Ammon's horn (tissue), 1 donor: ENCODE measurements around the gene GMPS.
"Not testable (repeated sequence)": the region's sequence is repeated elsewhere in the genome, so short reads cannot be mapped to it uniquely, and the experiment has no call there.

ENCODE experiments used
- DNase-seq: peaks from one replicate; pipeline ENCODE4 v3.0.0-alpha.2; 2016; ENCODE audit warnings: low spot score

Gene GMPS

DNA sequence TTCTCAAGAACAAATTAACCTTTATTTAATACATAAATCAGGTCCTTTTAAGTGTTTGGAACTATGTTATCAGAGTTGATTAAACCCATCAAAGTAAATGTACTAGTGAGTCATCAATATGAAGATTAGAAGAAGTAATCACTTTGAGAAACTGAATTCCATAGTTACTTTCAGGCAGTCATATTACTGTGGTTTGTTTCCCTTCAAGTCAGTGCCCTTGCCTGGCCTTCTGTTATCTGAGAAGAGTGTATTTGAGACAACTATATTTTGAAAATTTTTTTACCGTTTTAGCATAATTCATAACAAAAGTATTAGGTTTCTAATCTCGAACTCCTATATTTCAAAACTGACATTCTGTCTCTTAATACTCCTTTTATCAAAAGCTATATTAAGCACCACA lies 73.6 kb downstream of the GMPS start:
- no peak for DNase-seq

DNA sequence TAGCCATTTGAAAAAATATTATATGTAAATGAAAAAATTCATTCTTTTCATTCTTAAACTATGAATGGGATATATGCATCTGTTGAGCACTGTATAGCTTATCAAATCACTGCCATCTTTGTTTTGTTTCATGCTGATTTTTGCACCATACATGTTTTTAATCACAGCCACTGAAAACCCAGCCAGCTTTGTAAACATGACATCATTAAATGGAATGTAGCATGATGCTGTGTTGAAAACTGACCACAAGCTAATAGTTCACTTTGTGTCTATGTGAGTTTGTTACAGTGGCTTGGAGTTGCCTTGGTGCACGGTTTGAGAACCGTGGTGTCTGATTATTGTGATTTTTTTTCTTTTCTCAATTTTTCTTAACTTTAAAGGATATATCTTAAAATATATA lies 75.7 kb downstream of the GMPS start:
- DNase-seq, result no peak

- DNase-seq, result no peak
Measured at GRCh38 chr3:155948476-155948875, 78.0 kb downstream of the GMPS start.

GRCh38 chr3:155949453-155950217 lies 79.2 kb downstream of the GMPS start:
- DNase-seq, result no peak

- no peak for DNase-seq
Measured at GRCh38 chr3:155956508-155957411, 86.3 kb downstream of the GMPS start.

DNA sequence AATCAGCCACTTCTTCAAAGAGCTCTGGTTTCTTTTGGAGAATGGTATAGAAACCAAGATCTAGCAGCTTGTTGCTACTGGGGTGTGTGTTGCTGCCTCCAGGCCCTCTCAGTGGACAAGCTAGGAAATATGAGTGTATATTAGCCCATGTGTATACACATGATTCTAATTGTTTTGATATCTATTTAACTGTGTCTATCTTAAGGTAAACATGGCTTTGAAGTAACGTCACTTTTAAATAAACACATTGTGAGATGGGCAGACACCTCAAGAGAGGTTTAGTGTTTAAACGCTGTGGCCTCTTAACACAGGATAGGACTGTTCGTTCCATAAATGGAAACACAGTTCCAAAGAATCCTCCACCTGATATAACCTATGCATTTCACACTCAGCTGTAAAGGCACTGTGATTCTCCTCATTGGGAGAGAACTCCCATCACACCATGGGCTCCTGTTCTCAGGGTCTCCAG lies 87.0 kb downstream of the GMPS start:
- no peak for DNase-seq

DNA sequence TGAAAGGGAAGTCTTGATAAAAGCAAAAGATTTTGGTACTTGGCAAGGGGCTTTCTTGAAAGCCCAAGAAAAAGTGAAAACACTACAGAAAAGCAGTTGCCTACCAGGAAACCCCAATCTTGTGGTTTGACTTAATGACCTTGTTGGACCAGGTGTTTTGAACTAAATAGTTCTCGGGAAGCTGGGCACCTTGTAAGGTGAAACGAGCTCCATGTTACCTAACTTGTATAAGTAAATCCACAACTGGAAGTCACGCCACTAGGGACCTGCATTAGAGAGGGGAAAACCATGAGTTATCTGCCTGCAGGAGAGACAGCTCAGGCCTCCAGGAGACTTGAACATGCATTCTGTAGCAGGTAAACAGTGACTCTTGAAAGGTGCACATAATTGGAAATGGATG lies 88.2 kb downstream of the GMPS start:
- no peak for DNase-seq

GRCh38 chr3:155960060-155960459 lies 89.6 kb downstream of the GMPS start:
- no peak for DNase-seq

DNA sequence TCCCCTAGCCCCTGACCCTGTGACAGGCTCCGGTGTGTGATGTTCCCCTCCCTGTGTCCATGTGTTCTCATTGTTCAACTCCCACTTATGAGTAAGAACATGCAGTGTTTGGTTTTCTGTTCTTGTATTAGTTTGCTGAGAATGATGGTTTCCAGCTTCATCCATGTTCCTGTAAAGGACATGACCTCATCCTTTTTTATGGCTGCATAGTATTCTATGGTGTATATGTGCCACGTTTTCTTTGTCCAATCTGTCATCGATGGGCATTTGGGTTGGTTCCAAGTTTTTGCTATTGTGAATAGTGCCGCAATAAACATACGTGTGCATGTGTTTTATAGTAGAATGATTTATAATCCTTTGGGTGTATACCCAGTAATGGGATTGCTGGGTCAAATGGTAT lies 90.6 kb downstream of the GMPS start:
- DNase-seq, result not testable (repeated sequence)

GRCh38 chr3:155963570-155963969 lies 93.1 kb downstream of the GMPS start:
- DNase-seq, result no peak

DNA sequence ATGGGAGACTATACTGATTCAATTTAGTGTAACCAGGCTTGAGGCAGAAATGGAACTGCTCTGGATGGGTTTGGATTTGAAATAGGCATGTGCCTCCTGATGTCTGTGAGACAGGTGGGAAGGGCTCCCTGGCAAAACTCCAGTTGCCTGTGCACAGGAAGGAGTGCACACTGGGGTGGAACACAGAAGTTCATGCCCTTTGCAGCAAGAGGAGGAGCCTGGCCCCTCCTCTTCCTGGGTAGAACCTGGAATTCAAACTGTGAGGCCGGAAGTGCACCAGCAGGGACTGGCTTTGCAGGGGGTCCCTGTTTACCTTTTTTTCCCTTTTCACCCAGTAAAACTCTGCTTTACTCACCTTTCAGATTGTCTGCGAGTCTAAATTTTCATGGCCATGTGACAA lies 99.9 kb downstream of the GMPS start:
- DNase-seq, result no peak

DNA sequence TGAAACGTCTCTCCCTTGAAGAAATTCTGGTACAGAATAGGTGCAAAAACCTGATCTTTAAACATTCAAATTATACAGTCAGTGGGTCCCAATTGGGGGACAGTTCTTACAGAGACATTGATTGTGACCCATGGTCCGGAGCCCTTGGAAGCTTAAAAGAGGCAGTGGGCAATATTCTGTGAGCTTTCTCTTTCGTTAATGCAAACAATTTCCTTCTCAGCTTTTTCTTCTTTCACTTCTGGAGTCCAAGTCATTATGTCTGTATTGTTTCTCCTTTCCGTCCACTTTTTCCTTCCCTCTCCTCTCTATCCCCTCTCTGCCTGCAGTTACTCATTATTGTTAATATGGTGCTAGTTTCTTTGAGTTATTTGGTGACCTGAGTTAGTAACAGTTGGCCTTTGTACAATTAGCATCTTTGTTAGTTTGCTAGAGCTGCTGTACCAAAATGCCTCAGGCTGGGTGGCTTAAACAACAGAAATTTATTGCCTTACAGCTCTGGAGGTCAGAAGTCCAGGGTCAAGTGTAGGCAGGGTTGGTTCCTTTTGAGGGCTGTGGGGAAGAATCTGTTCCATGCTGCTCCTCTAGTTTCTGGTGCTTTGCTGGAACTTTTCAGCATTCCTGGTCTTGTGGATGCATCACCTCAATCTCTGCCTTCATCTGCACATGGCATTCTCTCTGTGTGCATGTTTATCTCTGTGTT lies 102.6 kb downstream of the GMPS start:
- no peak for DNase-seq

GRCh38 chr3:155978324-155978723 lies 107.9 kb downstream of the GMPS start:
- no peak for DNase-seq

GRCh38 chr3:155979746-155980145 lies 109.3 kb downstream of the GMPS start:
- no peak for DNase-seq

- DNase-seq, result no peak
Measured at GRCh38 chr3:155981669-155982068, 111.2 kb downstream of the GMPS start.

GRCh38 chr3:155983834-155984474 lies 113.5 kb downstream of the GMPS start:
- DNase-seq, result no peak

- DNase-seq, result no peak
Measured at GRCh38 chr3:155984791-155985417, 114.5 kb downstream of the GMPS start.

- no peak for DNase-seq
Measured at GRCh38 chr3:155989536-155989935, 119.1 kb downstream of the GMPS start.

- DNase-seq, result no peak
Measured at GRCh38 chr3:155991212-155991611, 120.8 kb downstream of the GMPS start.

DNA sequence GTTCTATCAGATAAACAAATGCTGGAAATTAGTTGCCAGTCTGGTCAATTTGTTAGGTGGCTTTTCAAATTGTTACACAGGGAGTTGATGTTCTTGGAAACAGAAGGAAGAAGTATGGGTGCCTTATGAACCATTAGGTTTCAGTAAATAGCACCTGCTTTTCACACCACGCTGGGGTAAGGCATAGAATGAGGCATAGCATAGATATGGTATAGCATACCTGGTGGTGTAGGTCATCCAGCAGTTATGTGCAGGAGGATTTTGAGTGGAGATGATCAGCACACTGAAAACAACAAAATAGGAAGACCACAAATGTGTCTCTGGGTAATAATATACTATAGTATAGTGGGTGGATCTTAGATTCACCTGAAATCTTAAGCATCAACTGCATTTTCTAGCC lies 121.4 kb downstream of the GMPS start:
- no peak for DNase-seq
